ENCODE results near the gene TLR7.

TLR7 gene

GRCh38 chrX:12934850-12935249 is 68.0 kb downstream of the TLR7 start:
- no peak for DNase-seq

GRCh38 chrX:12936947-12937346 is 70.1 kb downstream of the TLR7 start:
- DNase-seq = no peak

All from activated T-cell treated with anti-CD3 and anti-CD28 coated beads, Interleukin-2, amount 50 U/mL, for 48 hours (primary cell).